OCI-LY1 (cell line): ENCODE results near the gene RPL38.

Experiments
- EZH2 ChIP-seq: fragments of 200-600 bp; sonication (generic), shearing (Covaris generic); IDR thresholded peaks from 2 replicates; pipeline ENCODE4 v1.8.0; 2017; ENCODE audit warnings: borderline replicate concordance, mixed run types, mild to moderate bottlenecking, antibody characterized with exemption, low read length, moderate library complexity, mixed read lengths
- TF ChIP-seq, protein P1 (sequence below): fragments of 200-600 bp; sonication (generic), shearing (Covaris generic); IDR thresholded peaks from 2 replicates; pipeline ENCODE4 v1.5.1; 2017; ENCODE audit warnings: mild to moderate bottlenecking, antibody characterized with exemption, low read length, moderate library complexity, mixed read lengths

DNA sequence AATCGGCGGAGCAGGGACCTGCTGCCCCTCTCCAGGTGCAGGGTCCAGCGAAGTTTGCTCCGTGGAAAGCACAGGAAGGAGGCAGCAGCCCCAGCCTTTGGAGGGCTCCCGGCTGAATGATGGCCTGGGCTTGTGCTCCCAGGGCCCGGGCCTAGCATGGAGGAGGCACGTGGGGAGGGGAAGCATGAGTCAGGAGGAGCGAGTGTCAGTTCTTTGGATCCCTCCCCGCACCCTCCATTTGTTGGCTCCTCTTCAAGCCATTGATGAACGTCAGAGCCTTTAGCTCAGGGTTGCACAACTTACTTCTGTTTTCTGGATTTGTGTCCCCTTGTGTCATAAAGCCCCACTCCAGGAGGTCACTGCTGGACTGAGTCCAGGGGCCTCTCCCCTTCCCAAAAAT lies 35.7 kb downstream of the RPL38 start:
- TF ChIP-seq, protein P1, sequence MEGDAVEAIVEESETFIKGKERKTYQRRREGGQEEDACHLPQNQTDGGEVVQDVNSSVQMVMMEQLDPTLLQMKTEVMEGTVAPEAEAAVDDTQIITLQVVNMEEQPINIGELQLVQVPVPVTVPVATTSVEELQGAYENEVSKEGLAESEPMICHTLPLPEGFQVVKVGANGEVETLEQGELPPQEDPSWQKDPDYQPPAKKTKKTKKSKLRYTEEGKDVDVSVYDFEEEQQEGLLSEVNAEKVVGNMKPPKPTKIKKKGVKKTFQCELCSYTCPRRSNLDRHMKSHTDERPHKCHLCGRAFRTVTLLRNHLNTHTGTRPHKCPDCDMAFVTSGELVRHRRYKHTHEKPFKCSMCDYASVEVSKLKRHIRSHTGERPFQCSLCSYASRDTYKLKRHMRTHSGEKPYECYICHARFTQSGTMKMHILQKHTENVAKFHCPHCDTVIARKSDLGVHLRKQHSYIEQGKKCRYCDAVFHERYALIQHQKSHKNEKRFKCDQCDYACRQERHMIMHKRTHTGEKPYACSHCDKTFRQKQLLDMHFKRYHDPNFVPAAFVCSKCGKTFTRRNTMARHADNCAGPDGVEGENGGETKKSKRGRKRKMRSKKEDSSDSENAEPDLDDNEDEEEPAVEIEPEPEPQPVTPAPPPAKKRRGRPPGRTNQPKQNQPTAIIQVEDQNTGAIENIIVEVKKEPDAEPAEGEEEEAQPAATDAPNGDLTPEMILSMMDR: no peak
- no peak for TF ChIP-seq EZH2
